Rectal smooth muscle tissue (tissue), 1 donor: Measurements from ENCODE around the gene ARMH3.

ENCODE experiments used
- H3K27ac ChIP-seq: one replicate; pipeline ENCODE4 v1.7.0; 2013; ENCODE audit warnings: low read depth, low read length, inconsistent platforms
- H3K27me3 ChIP-seq: one replicate; pipeline ENCODE4 v1.7.0; 2013; ENCODE audit warnings: low read length; ENCODE audit not compliant: control insufficient read depth, insufficient read depth
- H3K36me3 ChIP-seq: one replicate; pipeline ENCODE4 v1.7.0; 2013; ENCODE audit warnings: low read length; ENCODE audit not compliant: control insufficient read depth, insufficient read depth
- H3K4me1 ChIP-seq: one replicate; pipeline ENCODE4 v1.7.0; 2013; ENCODE audit warnings: low read length; ENCODE audit not compliant: control insufficient read depth, insufficient read depth
- H3K4me3 ChIP-seq: one replicate; pipeline ENCODE4 v1.7.0; 2013; ENCODE audit warnings: low read length
- H3K9ac ChIP-seq: one replicate; pipeline ENCODE4 v1.7.0; 2013; ENCODE audit warnings: low read length

Gene ARMH3

GRCh38 chr10:101894742-101895141 lies 161.2 kb downstream of the ARMH3 start:
- Histone ChIP-seq H3K4me3 (no peak overlapping the region), H3K27ac (no peak overlapping the region), H3K36me3 (no peaks in the 10 kb centered on the region), H3K4me1 (peaks cover 4% of the 10 kb centered on the region), H3K27me3 (no peaks in the 10 kb centered on the region), H3K9ac (no peak overlapping the region)

GRCh38 chr10:101894266-101894665 lies 161.7 kb downstream of the ARMH3 start:
- H3K27ac ChIP-seq = no peak overlapping the region
- H3K4me1 ChIP-seq = peaks cover 4% of the 10 kb centered on the region
- no peak overlapping the region for H3K9ac ChIP-seq
- H3K36me3 ChIP-seq = no peaks in the 10 kb centered on the region
- no peaks in the 10 kb centered on the region for H3K27me3 ChIP-seq
- no peak overlapping the region for H3K4me3 ChIP-seq

DNA sequence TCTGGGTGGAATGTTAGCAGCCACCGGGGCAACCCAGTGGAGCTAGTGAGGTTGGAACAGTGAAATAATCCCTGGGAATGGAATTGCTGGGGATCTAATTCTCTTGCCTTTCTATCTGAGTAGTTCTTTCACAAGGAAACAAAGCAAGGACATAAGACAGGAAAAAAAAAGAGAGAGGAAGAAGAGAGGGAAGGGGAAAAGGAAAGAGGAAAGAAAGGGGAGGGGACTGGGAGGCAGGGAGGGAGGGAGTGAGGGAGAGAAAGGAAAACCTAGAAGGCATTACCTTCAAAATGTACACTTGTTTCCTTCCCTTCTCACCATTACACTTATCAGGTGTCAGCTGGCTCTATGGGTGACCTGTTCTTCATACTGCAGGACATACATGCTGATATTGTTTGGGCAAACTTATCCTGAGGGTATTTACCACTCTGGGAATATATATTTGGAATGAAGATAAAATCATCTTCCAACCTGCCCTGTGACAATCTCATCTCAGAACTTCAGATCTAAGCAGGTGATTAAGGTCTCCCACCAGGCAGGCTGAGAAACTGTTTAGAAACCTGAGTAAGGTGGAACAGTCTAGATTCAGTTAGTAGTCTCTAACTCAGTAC lies 162.4 kb downstream of the ARMH3 start:
- Histone ChIP-seq H3K9ac (no peak overlapping the region), H3K36me3 (no peaks in the 10 kb centered on the region), H3K27ac (no peak overlapping the region), H3K27me3 (no peaks in the 10 kb centered on the region), H3K4me1 (peaks cover 4% of the 10 kb centered on the region), H3K4me3 (no peak overlapping the region)

DNA sequence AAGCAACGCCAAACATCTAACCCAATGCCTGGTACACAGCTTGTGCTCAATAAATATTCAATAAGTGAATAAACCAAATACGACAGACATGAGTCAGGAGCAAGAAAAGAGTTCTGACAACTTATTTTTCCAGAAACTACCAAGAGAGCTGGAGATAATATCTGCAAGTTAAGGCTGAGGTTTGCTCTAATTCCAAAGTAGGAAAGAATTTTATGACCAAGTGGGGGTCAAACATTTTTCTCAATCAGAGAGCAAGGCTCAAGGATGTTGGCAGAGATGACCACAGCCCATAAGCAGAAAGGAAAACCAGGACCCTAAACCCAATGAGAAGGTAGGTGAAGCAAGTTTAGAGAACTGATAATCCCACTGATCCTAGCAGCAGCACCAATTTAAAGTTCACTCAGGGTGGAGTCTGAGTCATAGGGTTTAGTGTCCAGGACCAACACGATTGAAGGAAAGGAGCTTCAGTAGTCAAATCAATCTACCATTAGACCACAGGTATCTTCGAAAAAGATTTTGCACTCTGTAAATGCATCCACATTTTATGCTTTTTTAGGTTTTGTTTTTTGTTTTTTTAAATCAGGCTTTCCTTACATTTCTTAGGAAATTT lies 163.1 kb downstream of the ARMH3 start:
- Histone ChIP-seq H3K36me3 (no peaks in the 10 kb centered on the region), H3K27me3 (no peaks in the 10 kb centered on the region), H3K4me3 (no peak overlapping the region), H3K27ac (no peak overlapping the region), H3K4me1 (peaks cover 3% of the 10 kb centered on the region), H3K9ac (no peak overlapping the region)

DNA sequence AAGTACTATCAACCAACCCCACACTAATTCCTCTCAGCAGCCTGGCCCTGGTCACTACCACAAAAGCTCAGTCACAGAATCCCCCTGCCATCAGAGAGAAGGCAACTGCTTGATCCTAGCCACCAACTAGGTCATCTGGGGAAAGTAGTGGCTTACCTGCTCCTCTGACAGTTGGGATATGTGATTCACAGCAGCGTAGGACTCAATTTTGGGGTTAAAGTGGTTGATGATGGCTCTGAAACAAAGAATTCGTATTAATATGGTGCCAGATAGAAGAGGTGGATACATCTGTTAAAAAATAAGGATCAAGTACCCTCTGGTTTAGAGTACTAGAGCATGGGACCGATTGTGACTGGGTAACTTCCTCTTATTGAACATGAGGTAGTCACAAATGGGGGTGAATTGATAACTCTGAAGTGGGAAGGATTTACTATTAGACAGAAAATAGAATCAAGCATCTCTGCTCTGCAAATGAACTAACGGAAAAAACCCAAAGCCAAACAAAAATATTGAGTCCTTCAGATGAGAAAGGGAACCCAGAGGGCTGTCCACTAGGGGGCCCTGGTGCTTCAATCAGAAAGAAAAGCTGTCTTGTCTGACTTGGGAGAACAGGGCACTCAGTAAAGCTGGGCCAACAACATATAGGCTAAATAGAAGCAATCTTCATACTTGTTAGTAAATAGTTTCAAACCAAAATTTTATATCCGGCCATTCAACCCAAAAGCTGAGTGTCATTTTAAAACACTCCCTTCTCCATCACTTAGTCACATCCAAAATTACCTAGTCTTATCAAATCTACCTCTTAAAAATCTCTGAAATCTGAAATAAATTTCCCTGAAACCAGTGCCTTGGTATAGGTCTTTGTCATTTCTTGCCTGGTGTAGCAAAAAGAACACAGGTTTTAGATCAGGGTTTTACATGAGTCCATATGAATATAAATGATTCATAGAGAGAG lies 166.4 kb downstream of the ARMH3 start:
- Histone ChIP-seq H3K4me3 (no peak overlapping the region), H3K27ac (no peak overlapping the region), H3K27me3 (no peaks in the 10 kb centered on the region), H3K36me3 (no peaks in the 10 kb centered on the region), H3K9ac (no peak overlapping the region), H3K4me1 (no peaks in the 10 kb centered on the region)

DNA sequence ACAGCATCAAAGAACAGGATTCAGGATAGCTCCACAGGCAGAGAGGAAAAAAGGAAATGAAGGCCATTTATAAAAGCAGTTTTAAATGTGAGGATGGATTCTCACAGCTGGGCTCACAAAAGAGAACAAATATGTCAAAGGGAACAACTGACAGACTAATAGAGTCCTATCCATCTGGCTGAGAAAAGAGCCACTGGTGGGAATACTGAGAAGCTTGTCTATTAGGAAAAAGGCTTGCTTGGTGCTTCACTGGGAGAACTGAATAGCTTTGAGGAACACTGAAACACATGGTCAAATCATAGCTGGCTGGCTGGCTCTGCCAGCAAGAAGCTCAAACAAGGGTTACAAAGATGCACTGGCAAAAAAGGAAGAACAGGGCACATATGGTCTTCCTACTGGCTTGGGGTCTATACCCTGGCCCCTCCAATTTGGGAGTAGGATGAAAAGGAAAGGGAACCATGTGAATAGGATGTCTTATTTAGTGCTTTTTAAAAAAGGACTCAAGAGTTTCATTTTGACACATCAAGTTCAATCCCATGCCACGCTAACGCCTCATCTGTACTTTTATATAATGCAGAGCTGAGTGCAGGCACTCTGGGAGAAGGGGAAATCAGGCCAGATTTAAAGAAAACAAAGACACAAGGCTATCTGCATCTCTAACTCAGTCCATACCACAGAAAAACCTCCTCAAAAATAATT lies 167.6 kb downstream of the ARMH3 start:
- Histone ChIP-seq H3K27me3 (no peaks in the 10 kb centered on the region), H3K9ac (no peak overlapping the region), H3K36me3 (no peaks in the 10 kb centered on the region), H3K27ac (no peak overlapping the region), H3K4me3 (no peak overlapping the region), H3K4me1 (no peaks in the 10 kb centered on the region)

- no peak overlapping the region for H3K27ac ChIP-seq
- H3K27me3 ChIP-seq = no peaks in the 10 kb centered on the region
- H3K4me3 ChIP-seq = no peak overlapping the region
- H3K36me3 ChIP-seq = no peaks in the 10 kb centered on the region
- no peak overlapping the region for H3K9ac ChIP-seq
- no peaks in the 10 kb centered on the region for H3K4me1 ChIP-seq
Observed at GRCh38 chr10:101887775-101888174, 168.2 kb downstream of the ARMH3 start.

DNA sequence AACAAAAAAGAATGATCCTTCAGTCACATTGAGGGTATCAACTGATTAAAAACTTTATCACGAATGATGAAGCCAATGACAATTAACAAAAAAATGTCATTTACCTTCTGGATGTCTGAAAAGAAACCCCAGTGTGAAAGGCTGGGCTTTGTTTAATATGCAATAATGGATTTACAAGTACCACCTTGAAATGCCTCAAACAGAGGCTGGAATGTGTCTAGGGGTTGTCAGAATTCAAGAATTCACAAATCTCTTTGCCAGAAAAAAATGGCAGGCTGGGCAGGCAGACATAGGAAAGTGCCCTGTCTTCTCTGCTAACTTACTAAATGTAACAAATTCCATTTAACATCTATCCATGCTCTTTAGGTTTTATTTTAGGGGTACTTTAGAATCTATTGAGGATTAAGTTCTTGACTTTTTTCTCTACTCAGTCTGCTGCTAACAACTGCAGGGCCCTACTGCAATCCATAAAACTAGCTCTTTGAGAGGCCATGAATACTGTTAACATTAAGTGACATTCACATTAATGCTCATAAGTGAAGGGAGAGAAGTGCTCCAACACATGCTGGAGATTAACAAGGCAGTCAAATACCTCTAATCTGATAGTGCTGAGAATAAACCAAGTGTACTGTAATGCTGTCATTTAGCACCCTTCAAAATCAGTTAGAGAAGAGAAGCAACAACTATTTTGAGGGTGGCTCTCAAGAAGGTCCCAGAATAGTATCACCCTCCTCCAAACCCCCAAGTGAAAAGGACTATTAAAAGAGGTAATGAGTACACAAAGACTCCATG lies 169.3 kb downstream of the ARMH3 start:
- H3K27ac ChIP-seq = no peak overlapping the region
- no peak overlapping the region for H3K4me3 ChIP-seq
- H3K9ac ChIP-seq = no peak overlapping the region
- no peaks in the 10 kb centered on the region for H3K36me3 ChIP-seq
- no peaks in the 10 kb centered on the region for H3K27me3 ChIP-seq
- no peaks in the 10 kb centered on the region for H3K4me1 ChIP-seq

GRCh38 chr10:101881036-101881774 lies 174.8 kb downstream of the ARMH3 start:
- H3K4me3 ChIP-seq = no peak overlapping the region
- H3K27me3 ChIP-seq = no peaks in the 10 kb centered on the region
- H3K9ac ChIP-seq = no peak overlapping the region
- H3K36me3 ChIP-seq = no peaks in the 10 kb centered on the region
- H3K4me1 ChIP-seq = no peaks in the 10 kb centered on the region
- no peak overlapping the region for H3K27ac ChIP-seq

DNA sequence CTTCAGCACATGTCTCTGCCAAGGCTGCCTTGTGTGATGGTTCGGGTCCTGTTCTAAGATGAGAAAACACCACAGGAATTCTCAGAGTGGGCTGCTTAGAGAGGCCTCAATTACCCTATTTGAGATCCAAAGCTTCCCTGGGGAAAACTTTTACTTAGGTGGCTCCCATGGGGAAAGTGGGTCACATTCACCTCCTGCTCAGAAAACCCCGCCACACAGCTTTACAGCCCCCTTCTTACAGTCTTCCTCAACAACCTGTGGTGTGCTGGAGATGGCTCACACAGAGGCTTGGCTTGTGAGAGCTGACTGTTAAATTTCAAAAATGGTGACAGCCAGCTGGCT lies 175.8 kb downstream of the ARMH3 start:
- Histone ChIP-seq H3K27me3 (no peaks in the 10 kb centered on the region), H3K36me3 (no peaks in the 10 kb centered on the region), H3K27ac (no peak overlapping the region), H3K4me1 (no peaks in the 10 kb centered on the region), H3K9ac (no peak overlapping the region), H3K4me3 (no peak overlapping the region)

DNA sequence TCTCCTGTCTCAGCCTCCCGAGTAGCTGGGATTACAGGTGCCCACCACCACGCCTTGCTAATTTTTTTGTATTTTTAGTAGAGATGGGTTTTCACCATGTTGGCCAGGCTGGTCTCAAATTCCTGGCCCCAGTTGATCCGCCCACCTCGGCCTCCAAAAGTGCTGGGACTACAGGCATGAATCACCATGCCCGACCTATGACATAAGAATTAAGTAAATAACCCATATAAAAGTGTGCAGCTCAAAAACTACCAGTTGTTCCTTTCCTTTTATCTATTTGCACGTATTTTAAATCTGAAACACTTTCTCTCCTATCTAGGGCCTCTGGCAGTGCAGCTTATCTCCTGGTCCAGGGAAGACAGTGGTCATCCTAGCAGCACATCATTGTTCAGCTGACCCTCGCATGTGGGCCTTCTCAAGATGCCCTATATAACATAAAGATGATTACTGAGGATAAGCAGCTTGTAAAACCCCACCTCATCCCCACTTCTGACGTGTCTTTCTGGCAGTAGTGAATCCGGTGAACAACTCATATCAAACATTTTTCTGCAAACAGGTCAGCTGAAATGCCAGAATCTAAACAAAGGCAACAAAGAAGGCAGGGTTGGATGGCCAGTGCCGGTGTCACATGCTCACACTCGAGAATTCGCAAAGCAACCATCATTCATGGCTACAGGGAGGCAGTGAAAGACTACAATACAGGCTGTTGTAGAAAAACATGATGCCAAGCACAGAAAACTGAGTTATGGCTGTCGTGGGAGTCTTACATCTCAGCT lies 176.3 kb downstream of the ARMH3 start:
- no peak overlapping the region for H3K27ac ChIP-seq
- no peak overlapping the region for H3K9ac ChIP-seq
- no peaks in the 10 kb centered on the region for H3K27me3 ChIP-seq
- H3K36me3 ChIP-seq = no peaks in the 10 kb centered on the region
- H3K4me3 ChIP-seq = no peak overlapping the region
- H3K4me1 ChIP-seq = no peaks in the 10 kb centered on the region
